IMR-90 (cell line): ENCODE measurements around the gene ERC2.

Experiments used
- BHLHE40 ChIP-seq: fragments of 150-350 bp; IDR thresholded peaks from 2 replicates; pipeline ENCODE4 v1.6.1; 2016; ENCODE audit warnings: mild to moderate bottlenecking, low read depth, low read length
- CHD1 ChIP-seq: IDR thresholded peaks from 2 replicates; pipeline ENCODE4 v1.6.1; 2012; ENCODE audit warnings: low read depth, low read length, improper control_type of control experiment
- FOS ChIP-seq: fragments of 150-350 bp; IDR thresholded peaks from 2 replicates; pipeline ENCODE4 v1.6.1; 2016; ENCODE audit warnings: low read depth, low read length
- MAFK ChIP-seq: IDR thresholded peaks from 2 replicates; pipeline ENCODE4 v1.6.1; 2012; ENCODE audit warnings: low read depth, low read length, improper control_type of control experiment
- MAZ ChIP-seq: IDR thresholded peaks from 2 replicates; pipeline ENCODE4 v1.6.1; 2012; ENCODE audit warnings: low read depth, mild to moderate bottlenecking, low read length, improper control_type of control experiment, moderate library complexity, borderline replicate concordance
- MXI1 ChIP-seq: IDR thresholded peaks from 2 replicates; pipeline ENCODE4 v1.6.1; 2012; ENCODE audit warnings: low read depth, mild to moderate bottlenecking, low read length, moderate library complexity, borderline replicate concordance
- POLR2A ChIP-seq: IDR thresholded peaks from 2 replicates; pipeline ENCODE4 v1.6.1; 2012; ENCODE audit warnings: mild to moderate bottlenecking, low read depth, low read length
- RAD21 ChIP-seq: IDR thresholded peaks from 2 replicates; pipeline ENCODE4 v1.6.1; 2012; ENCODE audit warnings: low read length, improper control_type of control experiment
- RCOR1 ChIP-seq: IDR thresholded peaks from 2 replicates; pipeline ENCODE4 v1.6.1; 2012; ENCODE audit warnings: mild to moderate bottlenecking, low read length, improper control_type of control experiment; ENCODE audit not compliant: insufficient replicate concordance
- RFX5 ChIP-seq: IDR thresholded peaks from 2 replicates; pipeline ENCODE4 v1.8.0; 2012; ENCODE audit warnings: low read depth, mild to moderate bottlenecking, low read length, moderate library complexity
- SMC3 ChIP-seq: fragments of 150-350 bp; IDR thresholded peaks from 2 replicates; pipeline ENCODE4 v1.6.1; 2016; ENCODE audit warnings: low read depth, mild to moderate bottlenecking, antibody characterized with exemption, low read length, moderate library complexity
- TF ChIP-seq, protein P1 (sequence below): conservative IDR thresholded peaks from 2 replicates; pipeline ENCODE4 v1.5.1; 2012; ENCODE audit warnings: mild to moderate bottlenecking, low read depth, low read length, improper control_type of control experiment
- TF ChIP-seq, protein P2 (sequence below): fragments of 150-350 bp; IDR thresholded peaks from 2 replicates; pipeline ENCODE4 v1.6.1; 2017; ENCODE audit warnings: mild to moderate bottlenecking, antibody characterized with exemption, low read length, low read depth
- TF ChIP-seq, protein P3 (sequence below): fragments of 150-350 bp; IDR thresholded peaks from 2 replicates; pipeline ENCODE4 v1.6.1; 2016; ENCODE audit warnings: low read depth, mild to moderate bottlenecking, low read length, moderate library complexity, borderline replicate concordance

DNA sequence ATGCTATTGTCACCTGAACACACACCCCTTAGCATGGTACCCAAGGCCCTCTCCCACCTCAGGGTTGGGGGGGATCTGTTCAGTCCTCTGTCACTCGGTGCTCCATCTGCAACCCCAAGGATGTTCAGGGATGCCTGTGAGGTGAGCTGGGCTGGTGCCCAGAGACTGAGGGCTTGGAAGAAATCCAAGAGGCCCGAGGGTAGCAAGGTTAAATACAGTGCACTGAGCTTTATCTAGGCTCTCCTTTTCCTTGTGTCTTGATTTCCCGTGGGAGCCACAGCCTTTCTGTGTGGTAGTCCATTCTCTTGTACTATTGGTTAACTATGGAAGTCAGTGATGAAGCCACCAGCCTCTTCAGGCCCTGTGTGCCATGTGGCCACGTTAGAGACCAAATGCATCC, 962.5 kb downstream of the ERC2 start:
- TF ChIP-seq, protein P1, sequence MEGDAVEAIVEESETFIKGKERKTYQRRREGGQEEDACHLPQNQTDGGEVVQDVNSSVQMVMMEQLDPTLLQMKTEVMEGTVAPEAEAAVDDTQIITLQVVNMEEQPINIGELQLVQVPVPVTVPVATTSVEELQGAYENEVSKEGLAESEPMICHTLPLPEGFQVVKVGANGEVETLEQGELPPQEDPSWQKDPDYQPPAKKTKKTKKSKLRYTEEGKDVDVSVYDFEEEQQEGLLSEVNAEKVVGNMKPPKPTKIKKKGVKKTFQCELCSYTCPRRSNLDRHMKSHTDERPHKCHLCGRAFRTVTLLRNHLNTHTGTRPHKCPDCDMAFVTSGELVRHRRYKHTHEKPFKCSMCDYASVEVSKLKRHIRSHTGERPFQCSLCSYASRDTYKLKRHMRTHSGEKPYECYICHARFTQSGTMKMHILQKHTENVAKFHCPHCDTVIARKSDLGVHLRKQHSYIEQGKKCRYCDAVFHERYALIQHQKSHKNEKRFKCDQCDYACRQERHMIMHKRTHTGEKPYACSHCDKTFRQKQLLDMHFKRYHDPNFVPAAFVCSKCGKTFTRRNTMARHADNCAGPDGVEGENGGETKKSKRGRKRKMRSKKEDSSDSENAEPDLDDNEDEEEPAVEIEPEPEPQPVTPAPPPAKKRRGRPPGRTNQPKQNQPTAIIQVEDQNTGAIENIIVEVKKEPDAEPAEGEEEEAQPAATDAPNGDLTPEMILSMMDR: no peak
- TF ChIP-seq POLR2A: no peak
- TF ChIP-seq, protein P2, sequence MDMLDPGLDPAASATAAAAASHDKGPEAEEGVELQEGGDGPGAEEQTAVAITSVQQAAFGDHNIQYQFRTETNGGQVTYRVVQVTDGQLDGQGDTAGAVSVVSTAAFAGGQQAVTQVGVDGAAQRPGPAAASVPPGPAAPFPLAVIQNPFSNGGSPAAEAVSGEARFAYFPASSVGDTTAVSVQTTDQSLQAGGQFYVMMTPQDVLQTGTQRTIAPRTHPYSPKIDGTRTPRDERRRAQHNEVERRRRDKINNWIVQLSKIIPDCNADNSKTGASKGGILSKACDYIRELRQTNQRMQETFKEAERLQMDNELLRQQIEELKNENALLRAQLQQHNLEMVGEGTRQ: no peak
- no peak for TF ChIP-seq MAZ
- no peak for TF ChIP-seq SMC3
- no peak for TF ChIP-seq RAD21
- no peak for TF ChIP-seq FOS
- TF ChIP-seq CHD1: no peak
- no peak for TF ChIP-seq RCOR1
- no peak for TF ChIP-seq MAFK
- TF ChIP-seq MXI1: no peak
- TF ChIP-seq, protein P3, sequence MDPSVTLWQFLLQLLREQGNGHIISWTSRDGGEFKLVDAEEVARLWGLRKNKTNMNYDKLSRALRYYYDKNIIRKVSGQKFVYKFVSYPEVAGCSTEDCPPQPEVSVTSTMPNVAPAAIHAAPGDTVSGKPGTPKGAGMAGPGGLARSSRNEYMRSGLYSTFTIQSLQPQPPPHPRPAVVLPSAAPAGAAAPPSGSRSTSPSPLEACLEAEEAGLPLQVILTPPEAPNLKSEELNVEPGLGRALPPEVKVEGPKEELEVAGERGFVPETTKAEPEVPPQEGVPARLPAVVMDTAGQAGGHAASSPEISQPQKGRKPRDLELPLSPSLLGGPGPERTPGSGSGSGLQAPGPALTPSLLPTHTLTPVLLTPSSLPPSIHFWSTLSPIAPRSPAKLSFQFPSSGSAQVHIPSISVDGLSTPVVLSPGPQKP: no peak
- no peak for TF ChIP-seq BHLHE40
- TF ChIP-seq RFX5: no peak
